Measurements from ENCODE around the gene LHB.

Gene LHB

GRCh38 chr19:48994035-48994386 lies 22.9 kb downstream of the LHB start:
- Histone ChIP-seq H3K36me3 (ENCODE audit: insufficient read depth, low read length) (peaks cover 23% of the 10 kb centered on the region), H4K20me1 (ENCODE audit: insufficient read depth, low read length) (peaks cover 26% of the 10 kb centered on the region), H3K9ac (ENCODE audit: low read depth, low read length) (peak overlapping the region; percentile 93), H3K27me3 (ENCODE audit: insufficient read depth, low read length, poor library complexity) (no peaks in the 10 kb centered on the region), H3K27ac (ENCODE audit: low read length) (peak overlapping the region; percentile 99), H3K4me2 (ENCODE audit: insufficient read depth, low read length) (peak overlapping the region; percentile 88), H3K4me3 (ENCODE audit: low read depth in 1 of 2, low read length in 2 of 2) (peak overlapping the region; percentile 95 to 98), H3K4me1 (ENCODE audit: insufficient read depth, low read length) (peaks cover 45% of the 10 kb centered on the region), H3K9me3 (ENCODE audit: insufficient read depth, low read length, severe bottlenecking) (no peaks in the 10 kb centered on the region), H2AFZ (ENCODE audit: low read depth, low read length) (peak overlapping the region; percentile 83), H3K79me2 (ENCODE audit: insufficient read depth, low read length) (peaks cover 80% of the 10 kb centered on the region)
- ATAC-seq (ENCODE audit: insufficient read depth, low read depth) (no peak), DNase-seq (no peak)
- TF ChIP-seq EZH2 (IDR thresholded peaks at IDR 0.05; ENCODE audit: borderline replicate concordance, low read depth, low read length, severe bottlenecking) (no peak), CTCF (IDR thresholded peaks at IDR 0.05; ENCODE audit: borderline replicate concordance, extremely low read depth, low read length, poor library complexity, severe bottlenecking) (no peak)

- H3K4me3 ChIP-seq (ENCODE audit: low read depth in 1 of 2, low read length in 2 of 2): peak within 1 kb of the TSS; percentile 95 to 98
- H3K79me2 ChIP-seq (ENCODE audit: insufficient read depth, low read length): peaks cover 75% of the 10 kb centered on the region
- no peaks in the 10 kb centered on the region for H3K9me3 ChIP-seq (ENCODE audit: insufficient read depth, low read length, severe bottlenecking)
- peaks cover 25% of the 10 kb centered on the region for H4K20me1 ChIP-seq (ENCODE audit: insufficient read depth, low read length)
- peak within 1 kb of the TSS; percentile 93 for H3K9ac ChIP-seq (ENCODE audit: low read depth, low read length)
- peaks cover 45% of the 10 kb centered on the region for H3K4me1 ChIP-seq (ENCODE audit: insufficient read depth, low read length)
- peak; percentile 88 for ATAC-seq (ENCODE audit: insufficient read depth, low read depth)
- no peaks in the 10 kb centered on the region for H3K27me3 ChIP-seq (ENCODE audit: insufficient read depth, low read length, poor library complexity)
- DNase-seq: peak; percentile 99
- peaks cover 26% of the 10 kb centered on the region for H3K36me3 ChIP-seq (ENCODE audit: insufficient read depth, low read length)
- TF ChIP-seq CTCF (IDR thresholded peaks at IDR 0.05; ENCODE audit: borderline replicate concordance, extremely low read depth, low read length, poor library complexity, severe bottlenecking) (peak; percentile 96), EZH2 (IDR thresholded peaks at IDR 0.05; ENCODE audit: borderline replicate concordance, low read depth, low read length, severe bottlenecking) (no peak)
- peak within 1 kb of the TSS; percentile 93 for H2AFZ ChIP-seq (ENCODE audit: low read depth, low read length)
- H3K4me2 ChIP-seq (ENCODE audit: insufficient read depth, low read length): peak within 1 kb of the TSS; percentile 88
- peak within 1 kb of the TSS; percentile 99 for H3K27ac ChIP-seq (ENCODE audit: low read length)
Observed at GRCh38 chr19:48993175-48994034, 23.5 kb downstream of the LHB start, which contains the start of the genes GYS1 and RUVBL2. Gene GYS1 (minus strand): TSS chr19:48993309. CDS start chr19:48993112, 197 bp downstream. Gene RUVBL2 (plus strand): TSS chr19:48993887. CDS start chr19:48993912, 25 bp downstream.

GRCh38 chr19:48992581-48993174 lies 24.2 kb downstream of the LHB start:
- H2AFZ ChIP-seq (ENCODE audit: low read depth, low read length): peak overlapping the region; percentile 93
- peak overlapping the region; percentile 88 for H3K4me2 ChIP-seq (ENCODE audit: insufficient read depth, low read length)
- peak; percentile 1; the same call in 1 of the 3 replicates for ATAC-seq (ENCODE audit: insufficient read depth, low read depth)
- no peak for DNase-seq
- peak overlapping the region; percentile 95 to 98 for H3K4me3 ChIP-seq (ENCODE audit: low read depth in 1 of 2, low read length in 2 of 2)
- peaks cover 18% of the 10 kb centered on the region for H4K20me1 ChIP-seq (ENCODE audit: insufficient read depth, low read length)
- no peaks in the 10 kb centered on the region for H3K27me3 ChIP-seq (ENCODE audit: insufficient read depth, low read length, poor library complexity)
- H3K9ac ChIP-seq (ENCODE audit: low read depth, low read length): peak overlapping the region; percentile 93
- H3K79me2 ChIP-seq (ENCODE audit: insufficient read depth, low read length): peaks cover 67% of the 10 kb centered on the region
- no peak for TF ChIP-seq CTCF (IDR thresholded peaks at IDR 0.05; ENCODE audit: borderline replicate concordance, extremely low read depth, low read length, poor library complexity, severe bottlenecking)
- peak overlapping the region; percentile 93 for H3K27ac ChIP-seq (ENCODE audit: low read length)
- no peaks in the 10 kb centered on the region for H3K9me3 ChIP-seq (ENCODE audit: insufficient read depth, low read length, severe bottlenecking)
- H3K4me1 ChIP-seq (ENCODE audit: insufficient read depth, low read length): peaks cover 40% of the 10 kb centered on the region
- peaks cover 25% of the 10 kb centered on the region for H3K36me3 ChIP-seq (ENCODE audit: insufficient read depth, low read length)
